ENCODE results near the gene MTERF2. TPM values are rescaled to one million over a fixed set of nuclear protein-coding genes. Genes with fewer than 3 reads are reported as not detected.
"Not testable (repeated sequence)": the region's sequence is repeated elsewhere in the genome, so short reads cannot be mapped to it uniquely, and the experiment has no call there.

MTERF2 gene
- total RNA-seq, 4 donors from 2014 or later, result 16.7 to 22.2 (median 19.0) TPM

DNA sequence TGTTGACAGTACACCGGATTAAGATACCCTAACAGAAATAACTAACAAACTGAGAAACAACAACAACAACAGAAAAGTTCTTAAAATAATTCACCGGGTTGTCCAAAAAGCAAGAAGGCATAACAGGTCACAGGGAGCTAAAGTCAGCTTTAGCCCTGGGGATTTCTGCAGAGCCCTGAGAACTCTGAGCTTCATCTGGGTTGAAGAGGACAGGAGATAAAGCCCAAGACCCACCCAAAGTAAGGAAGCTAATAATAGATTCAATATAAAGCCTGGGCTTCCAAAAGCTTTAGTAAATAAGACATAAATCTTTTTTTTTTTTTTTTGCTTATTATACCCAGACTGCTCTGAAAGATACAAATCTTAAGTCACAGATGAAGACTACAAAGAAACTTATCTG lies 44.1 kb upstream of the MTERF2 start:
- H3K9me3 ChIP-seq, result no peaks in the 10 kb centered on the region
- intact Hi-C loops (cut with DNase I), result loop anchor here (5.0 kb wide), 1 partner anchor 61 kb away; the partner anchor contains the start of gene CRY1
- 73% methylated on average over 2 of the region's 2 CpGs for WGBS
- H3K4me3 ChIP-seq, result no peak overlapping the region
- H3K36me3 ChIP-seq, result no peaks in the 10 kb centered on the region
- no peak for DNase-seq (ENCODE audit: extremely low spot score)
- peak overlapping the region in 1 of 4 donors; percentile 1 for H3K27ac ChIP-seq (replicated peaks in 1 of 4)
- H3K27me3 ChIP-seq, result no peaks in the 10 kb centered on the region
- peaks cover 50 to 71% (median 66%) of the 10 kb centered on the region in 4 donors for H3K4me1 ChIP-seq
- TF ChIP-seq POLR2AphosphoS5 (IDR thresholded peaks at IDR 0.05), result no peak
- TF ChIP-seq EP300 (IDR thresholded peaks at IDR 0.05), result no peak
- no peak for TF ChIP-seq POLR2A (IDR thresholded peaks at IDR 0.05; ENCODE audit: low read depth)
- TF ChIP-seq, protein P1, sequence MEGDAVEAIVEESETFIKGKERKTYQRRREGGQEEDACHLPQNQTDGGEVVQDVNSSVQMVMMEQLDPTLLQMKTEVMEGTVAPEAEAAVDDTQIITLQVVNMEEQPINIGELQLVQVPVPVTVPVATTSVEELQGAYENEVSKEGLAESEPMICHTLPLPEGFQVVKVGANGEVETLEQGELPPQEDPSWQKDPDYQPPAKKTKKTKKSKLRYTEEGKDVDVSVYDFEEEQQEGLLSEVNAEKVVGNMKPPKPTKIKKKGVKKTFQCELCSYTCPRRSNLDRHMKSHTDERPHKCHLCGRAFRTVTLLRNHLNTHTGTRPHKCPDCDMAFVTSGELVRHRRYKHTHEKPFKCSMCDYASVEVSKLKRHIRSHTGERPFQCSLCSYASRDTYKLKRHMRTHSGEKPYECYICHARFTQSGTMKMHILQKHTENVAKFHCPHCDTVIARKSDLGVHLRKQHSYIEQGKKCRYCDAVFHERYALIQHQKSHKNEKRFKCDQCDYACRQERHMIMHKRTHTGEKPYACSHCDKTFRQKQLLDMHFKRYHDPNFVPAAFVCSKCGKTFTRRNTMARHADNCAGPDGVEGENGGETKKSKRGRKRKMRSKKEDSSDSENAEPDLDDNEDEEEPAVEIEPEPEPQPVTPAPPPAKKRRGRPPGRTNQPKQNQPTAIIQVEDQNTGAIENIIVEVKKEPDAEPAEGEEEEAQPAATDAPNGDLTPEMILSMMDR (IDR thresholded peaks at IDR 0.05), result no peak

DNA sequence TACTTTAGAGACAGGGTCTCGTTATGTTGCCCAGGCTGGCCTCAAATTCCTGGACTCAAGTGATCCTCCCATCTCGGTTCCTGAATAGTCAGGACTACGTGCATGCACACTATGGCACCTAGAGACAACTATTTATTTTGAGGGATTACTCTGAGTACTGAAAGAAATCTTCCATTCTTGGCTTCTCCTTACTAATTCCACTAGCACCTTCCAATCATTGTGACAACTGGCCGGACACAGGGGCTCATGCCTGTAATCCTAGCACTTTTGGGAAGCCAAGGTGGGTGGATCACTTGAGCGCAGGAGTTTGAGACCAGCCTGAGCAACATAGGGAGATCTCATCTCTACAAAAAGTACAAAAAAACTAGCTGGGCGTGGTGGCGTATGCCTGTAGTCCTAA lies 42.1 kb upstream of the MTERF2 start:
- intact Hi-C loops (cut with DNase I), result loop anchor here (5.0 kb wide), 2 partner anchors 42 to 72 kb away; partner anchors contain the start of genes MTERF2 and TMEM263
- TF ChIP-seq POLR2A (IDR thresholded peaks at IDR 0.05; ENCODE audit: low read depth) (no peak), POLR2AphosphoS5 (IDR thresholded peaks at IDR 0.05) (peak in 1 of 2 donors; percentile 39)
- 66% methylated on average over 7 of the region's 7 CpGs for WGBS
- Histone ChIP-seq H3K27me3 (no peaks in the 10 kb centered on the region), H3K9me3 (no peaks in the 10 kb centered on the region), H3K36me3 (no peaks in the 10 kb centered on the region), H3K4me1 (peaks cover 50 to 63% (median 60%) of the 10 kb centered on the region in 4 donors), H3K4me3 (no peak overlapping the region), H3K27ac (replicated peaks in 1 of 4) (peak overlapping the region; percentile 75 to 88 (median 78))
- no peak for DNase-seq (ENCODE audit: extremely low spot score)

DNA sequence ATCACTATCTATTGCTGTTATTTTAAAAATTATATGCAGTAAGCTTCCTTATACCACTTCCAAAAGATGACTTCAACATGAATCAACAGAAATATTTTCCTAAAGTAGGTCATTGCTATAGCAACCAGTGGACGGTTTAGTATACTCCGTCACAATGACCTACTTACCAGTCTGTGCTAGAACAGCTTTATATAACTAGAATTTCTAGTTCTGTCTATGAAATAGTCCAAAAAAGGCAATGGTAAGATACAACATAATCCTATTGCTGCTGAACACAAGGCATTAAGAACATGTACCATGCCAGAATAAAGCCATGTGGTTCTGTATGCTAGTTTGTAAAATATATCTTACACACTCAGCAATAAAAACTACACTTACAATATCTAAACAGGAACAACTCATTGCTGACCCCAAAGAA lies 40.7 kb upstream of the MTERF2 start:
- WGBS, result 0% methylated on average over 2 of the region's 2 CpGs
- H3K9me3 ChIP-seq, result no peaks in the 10 kb centered on the region
- H3K4me1 ChIP-seq, result peaks cover 50 to 68% (median 63%) of the 10 kb centered on the region in 4 donors
- H3K4me3 ChIP-seq, result peak overlapping the region in 3 of 4 donors; percentile 5 to 27 (median 14)
- TF ChIP-seq EP300 (IDR thresholded peaks at IDR 0.05) (peak; percentile 56), POLR2AphosphoS5 (IDR thresholded peaks at IDR 0.05) (peak in 1 of 2 donors; percentile 82)
- TF ChIP-seq, protein P1 (IDR thresholded peaks at IDR 0.05), result no peak
- peak overlapping the region; percentile 75 to 88 (median 78) for H3K27ac ChIP-seq (replicated peaks in 1 of 4)
- intact Hi-C loops (cut with DNase I), result loop anchor here (5.0 kb wide), 2 partner anchors 40 to 70 kb away; partner anchors contain the start of genes MTERF2 and TMEM263
- no peak for DNase-seq (ENCODE audit: extremely low spot score)
- no peaks in the 10 kb centered on the region for H3K27me3 ChIP-seq
- no peaks in the 10 kb centered on the region for H3K36me3 ChIP-seq

DNA sequence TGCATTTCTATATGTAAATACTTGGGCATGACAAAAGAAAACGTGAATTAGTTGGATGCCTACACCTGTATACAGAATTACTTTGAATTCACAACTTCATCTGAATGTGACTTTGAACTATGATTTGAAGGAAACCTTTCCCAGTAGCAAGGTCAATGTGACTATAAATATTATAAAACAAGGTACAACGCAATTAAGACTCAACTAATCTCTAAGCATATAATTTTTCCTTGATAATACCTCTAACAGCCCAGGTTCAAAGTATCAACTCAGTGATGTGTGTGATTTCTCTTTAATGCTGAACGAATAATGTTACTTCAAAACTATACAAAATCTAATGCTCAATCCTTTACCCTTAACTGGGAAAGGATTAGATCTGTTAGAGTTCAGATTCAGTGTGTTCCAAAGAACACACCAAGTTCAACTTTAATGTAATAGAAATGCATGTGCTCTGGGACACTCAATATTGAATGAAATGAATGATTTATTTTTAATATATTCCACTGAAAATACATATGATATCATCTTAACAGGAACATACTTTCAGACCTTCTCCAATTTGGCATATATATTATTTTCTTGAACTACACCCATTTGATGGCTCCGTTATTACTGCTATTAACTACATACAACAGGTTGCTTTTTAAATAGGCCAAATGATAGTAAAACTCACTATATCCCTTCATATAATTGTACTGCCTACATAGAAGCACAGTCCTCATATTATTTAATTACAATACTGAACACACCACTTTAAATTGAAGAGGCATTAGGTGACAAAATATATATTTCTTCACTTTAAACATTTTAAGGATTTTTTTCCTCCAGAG lies 40.1 kb upstream of the MTERF2 start:
- Histone ChIP-seq H3K36me3 (no peaks in the 10 kb centered on the region), H3K27me3 (no peaks in the 10 kb centered on the region), H3K4me1 (peaks cover 50 to 68% (median 63%) of the 10 kb centered on the region in 4 donors), H3K9me3 (no peaks in the 10 kb centered on the region), H3K4me3 (peak overlapping the region in 1 of 4 donors; percentile 14), H3K27ac (replicated peaks in 1 of 4) (peak overlapping the region; percentile 75 to 88 (median 78))
- no peak for DNase-seq (ENCODE audit: extremely low spot score)
- WGBS, result 36% methylated on average over 4 of the region's 4 CpGs
- intact Hi-C loops (cut with DNase I), result loop anchor here (5.0 kb wide), 2 partner anchors 40 to 70 kb away; partner anchors contain the start of genes MTERF2 and TMEM263
- TF ChIP-seq, protein P1 (IDR thresholded peaks at IDR 0.05), result no peak
- no peak for TF ChIP-seq EP300 (IDR thresholded peaks at IDR 0.05)
- no peak for TF ChIP-seq POLR2A (IDR thresholded peaks at IDR 0.05; ENCODE audit: low read depth)
- TF ChIP-seq POLR2AphosphoS5 (IDR thresholded peaks at IDR 0.05), result no peak

DNA sequence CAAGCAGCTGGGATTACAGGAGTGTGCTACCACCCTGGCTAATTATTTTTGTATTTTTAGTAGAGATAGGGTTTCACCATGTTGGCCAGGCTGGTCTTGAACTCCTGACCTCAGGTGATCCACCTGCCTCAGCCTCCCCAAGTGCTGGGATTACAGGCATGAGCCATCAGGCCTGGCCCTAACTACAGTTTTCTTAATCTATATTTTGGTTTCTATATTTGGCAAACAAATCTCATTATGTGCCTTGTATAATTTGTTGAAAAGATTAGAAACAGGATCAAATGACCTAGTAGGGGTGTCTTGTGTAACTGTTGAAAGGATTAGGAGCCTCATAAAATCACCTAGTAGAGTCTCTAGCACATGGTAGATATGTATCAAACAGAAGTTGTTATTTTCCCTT lies 39.4 kb upstream of the MTERF2 start:
- not testable (repeated sequence) for H3K36me3 ChIP-seq; H3K4me3 ChIP-seq; H3K9me3 ChIP-seq; DNase-seq (ENCODE audit: extremely low spot score); H3K27me3 ChIP-seq
- Histone ChIP-seq H3K4me1 (peaks cover 44 to 65% (median 59%) of the 10 kb centered on the region in 4 donors), H3K27ac (replicated peaks in 1 of 4) (peak overlapping the region; percentile 75 to 88 (median 78))
- intact Hi-C loops (cut with DNase I), result loop anchor here (5.0 kb wide), 2 partner anchors 39 to 69 kb away; partner anchors contain the start of genes MTERF2 and TMEM263
